GM12891 (cell line): ENCODE measurements around the gene TTYH3.

Source experiments
- POLR2A ChIP-seq: IDR thresholded peaks from 2 replicates; pipeline ENCODE4 v1.6.1; 2011; ENCODE audit warnings: low read depth, low read length, control low read depth
- POLR2AphosphoS5 ChIP-seq: IDR thresholded peaks from 2 replicates; pipeline ENCODE4 v1.6.1; 2011; ENCODE audit warnings: low read depth, low read length, control low read depth

DNA sequence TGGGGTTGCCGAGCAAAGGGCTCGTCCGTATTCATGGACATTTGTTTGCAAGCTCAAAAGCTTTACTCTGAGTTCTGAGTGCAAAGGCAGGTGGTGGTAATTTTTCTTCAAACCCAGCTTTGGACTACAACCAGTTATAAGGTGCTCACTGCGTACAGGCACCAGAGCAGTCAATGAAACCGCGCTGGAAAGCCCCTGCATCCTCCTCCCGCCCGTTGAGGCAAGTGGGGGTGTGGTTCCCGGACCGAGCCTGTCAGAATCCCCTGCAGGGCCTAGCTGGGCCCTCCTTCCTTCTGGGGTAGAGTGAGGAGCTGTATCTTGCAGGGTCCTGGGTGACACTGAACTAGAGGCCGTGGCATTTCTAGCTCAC is 78.5 kb downstream of the TTYH3 start:
- TF ChIP-seq POLR2AphosphoS5: no peak
- TF ChIP-seq POLR2A: peak; percentile 44; the same call in 1 of the 2 replicates
